WTC11 (cell line): ENCODE measurements around the gene FOXG1. TPM values are rescaled to one million over a fixed set of nuclear protein-coding genes. Genes with fewer than 3 reads are reported as not detected.

Source experiments
- ATAC-seq: fragments of 200-7000 bp; cut with Tn5 transposase; 2 replicates; pipeline ENCODE4 v1.10.0; 2021; ENCODE audit warnings: mild to moderate bottlenecking, moderate library complexity
- CTCF ChIA-PET: fragments of 300-600 bp; sonication (Branson Sonifier 250); formaldehyde crosslinking; loops from one replicate; lab custom pipeline; 2021; ENCODE audit warnings: antibody characterized with exemption; lab: Charles Lee
- POLR2A ChIA-PET: fragments of 350-600 bp; sonication (Branson Sonifier 250); formaldehyde crosslinking; loops from one replicate; lab custom pipeline; 2021; ENCODE audit warnings: antibody characterized with exemption; lab: Charles Lee
- DNase-seq: peaks from one replicate; pipeline ENCODE4 v3.0.0; 2021; ENCODE audit warnings: low spot score
- H3K27ac Mint-ChIP-seq: 2 replicates; pipeline ENCODE4 v1.8.0; 2021; ENCODE audit warnings: mixed read lengths
- H3K27me3 Mint-ChIP-seq: 2 replicates; pipeline ENCODE4 v1.8.0; 2021; ENCODE audit warnings: low read depth, mild to moderate bottlenecking, moderate library complexity, mixed read lengths
- H3K36me3 Mint-ChIP-seq: 2 replicates; pipeline ENCODE4 v1.8.0; 2021; ENCODE audit warnings: mixed read lengths
- H3K4me1 Mint-ChIP-seq: 2 replicates; pipeline ENCODE4 v1.8.0; 2022; ENCODE audit warnings: mixed read lengths
- H3K4me3 Mint-ChIP-seq: 2 replicates; pipeline ENCODE4 v1.8.0; 2021; ENCODE audit warnings: mild to moderate bottlenecking, moderate library complexity, mixed read lengths
- H3K9me3 Mint-ChIP-seq: 2 replicates; pipeline ENCODE4 v1.8.0; 2021; ENCODE audit warnings: mixed read lengths
- AFF4 ChIP-seq: sonication (generic); formaldehyde crosslinking; IDR thresholded peaks from 2 replicates; pipeline ENCODE4 v1.8.1; 2023; ENCODE audit warnings: mild to moderate bottlenecking, missing genetic modification reagents, borderline replicate concordance
- ATF6 ChIP-seq: sonication (generic); formaldehyde crosslinking; IDR thresholded peaks from 2 replicates; pipeline ENCODE4 v1.8.1; 2023; ENCODE audit warnings: mild to moderate bottlenecking, missing genetic modification reagents
- CREB1 ChIP-seq: sonication (generic); formaldehyde crosslinking; IDR thresholded peaks from 2 replicates; pipeline ENCODE4 v1.8.0; 2023; ENCODE audit warnings: mild to moderate bottlenecking, missing genetic modification reagents
- CTCF ChIP-seq: fragments of 200-600 bp; IDR thresholded peaks from 2 replicates; pipeline ENCODE4 v1.8.0; 2022; ENCODE audit warnings: antibody characterized with exemption
- E2F4 ChIP-seq: sonication (generic); formaldehyde crosslinking; IDR thresholded peaks from 2 replicates; pipeline ENCODE4 v1.8.1; 2022; ENCODE audit warnings: low read depth, mild to moderate bottlenecking, moderate library complexity, missing genetic modification reagents, borderline replicate concordance
- FOXJ3 ChIP-seq: sonication (generic); formaldehyde crosslinking; IDR thresholded peaks from 2 replicates; pipeline ENCODE4 v1.9.0; 2021; ENCODE audit warnings: missing genetic modification reagents, mild to moderate bottlenecking, borderline replicate concordance
- FOXP1 ChIP-seq: sonication (generic); formaldehyde crosslinking; IDR thresholded peaks from 2 replicates; pipeline ENCODE4 v1.8.0; 2022; ENCODE audit warnings: missing genetic modification reagents, mild to moderate bottlenecking, moderate library complexity, borderline replicate concordance
- GRHL2 ChIP-seq: fragments of 250-450 bp; sonication (Bioruptor Pico); IDR thresholded peaks from 2 replicates; pipeline ENCODE4 v1.8.0; 2022; ENCODE audit warnings: mild to moderate bottlenecking, moderate library complexity; ENCODE audit not compliant: insufficient replicate concordance, severe bottlenecking
- HMGXB4 ChIP-seq: sonication (generic); formaldehyde crosslinking; IDR thresholded peaks from 2 replicates; pipeline ENCODE4 v1.8.1; 2023; ENCODE audit warnings: mild to moderate bottlenecking, moderate library complexity, missing genetic modification reagents
- MAX ChIP-seq: sonication (generic); formaldehyde crosslinking; IDR thresholded peaks from 2 replicates; pipeline ENCODE4 v1.8.0; 2022; ENCODE audit warnings: mild to moderate bottlenecking, missing genetic modification reagents
- NFE2L1 ChIP-seq: sonication (generic); formaldehyde crosslinking; IDR thresholded peaks from 2 replicates; pipeline ENCODE4 v1.8.1; 2023; ENCODE audit warnings: missing genetic modification reagents
- NFYB ChIP-seq: sonication (generic); formaldehyde crosslinking; conservative IDR thresholded peaks from 2 replicates; pipeline ENCODE4 v1.8.0; 2022; ENCODE audit warnings: low read depth, missing genetic modification reagents
- PRDM15 ChIP-seq: sonication (generic); formaldehyde crosslinking; IDR thresholded peaks from 2 replicates; pipeline ENCODE4 v1.8.0; 2022; ENCODE audit warnings: missing genetic modification reagents
- ZNF138 ChIP-seq: sonication (generic); formaldehyde crosslinking; conservative IDR thresholded peaks from 2 replicates; pipeline ENCODE4 v1.8.1; 2022; ENCODE audit warnings: mild to moderate bottlenecking, moderate library complexity, missing genetic modification reagents
- total RNA-seq: library from RNA; stranded (reverse); gene quantifications from 3 replicates; pipeline ENCODE4 v1.2.3, GENCODE V29; 2021

The FOXG1 gene
- total RNA-seq, 1 experiment from 2014 or later = 0.09 TPM

- Mint-ChIP-seq H3K27ac (no peak overlapping the region), H3K4me1 (peaks cover 61% of the 10 kb centered on the region), H3K9me3 (no peaks in the 10 kb centered on the region), H3K27me3 (peaks cover 100% of the 10 kb centered on the region), H3K4me3 (peak overlapping the region; percentile 61), H3K36me3 (no peaks in the 10 kb centered on the region)
- ChIA-PET CTCF (interaction anchor here (0.7 to 6.2 kb wide), 4 partner anchors 7 to 992 kb away, joined by 4 to 60 read pairs (median 10); partner anchors contain the start of gene FOXG1), POLR2A (no interaction called here)
- DNase-seq (peak; percentile 32), ATAC-seq (peak; percentile 14; the same call in 1 of the 2 replicates)
- TF ChIP-seq CREB1 (no peak), NFE2L1 (CRISPR knock-in tag) (no peak), PRDM15 (CRISPR knock-in tag) (no peak), ATF6 (CRISPR knock-in tag) (no peak), ZNF138 (no peak), E2F4 (CRISPR knock-in tag) (no peak)
Measured at GRCh38 chr14:28758885-28759652, 7.5 kb upstream of the FOXG1 start.

GRCh38 chr14:28759653-28760313 is 6.8 kb upstream of the FOXG1 start:
- Mint-ChIP-seq H3K27me3 (peaks cover 100% of the 10 kb centered on the region), H3K4me1 (peaks cover 66% of the 10 kb centered on the region), H3K9me3 (no peaks in the 10 kb centered on the region), H3K27ac (no peak overlapping the region), H3K36me3 (no peaks in the 10 kb centered on the region), H3K4me3 (peak overlapping the region; percentile 61)
- ATAC-seq (peak; percentile 30), DNase-seq (peak; percentile 35)
- ChIA-PET CTCF (interaction anchor here (1.4 to 2.4 kb wide), 2 partner anchors 8 to 14 kb away, joined by 6 to 13 read pairs; no protein-coding TSS in a partner anchor), POLR2A (no interaction called here)
- no peak for TF ChIP-seq HMGXB4 (CRISPR knock-in tag)
- TF ChIP-seq FOXJ3 (CRISPR knock-in tag) = no peak
- no peak for TF ChIP-seq ATF6 (CRISPR knock-in tag)
- TF ChIP-seq CTCF = no peak
- no peak for TF ChIP-seq FOXP1 (CRISPR knock-in tag)
- no peak for TF ChIP-seq AFF4
- TF ChIP-seq MAX (CRISPR knock-in tag) = no peak
- no peak for TF ChIP-seq NFYB (CRISPR knock-in tag)
- no peak for TF ChIP-seq GRHL2 (CRISPR knock-in tag)
